Right ventricle myocardium superior (tissue), 1 donor: ENCODE data around the gene SLC17A9. TPM values are rescaled to one million over a fixed set of nuclear protein-coding genes. Genes with fewer than 3 reads are reported as not detected.

Experiments
- ATAC-seq: fragments of 200-7000 bp; cut with Tn5 transposase; one replicate; pipeline ENCODE4 v1.9.1; 2020; ENCODE audit warnings: mild to moderate bottlenecking; ENCODE audit not compliant: poor library complexity
- DNase-seq: peaks from one replicate; pipeline ENCODE4 v3.0.0-alpha.2; 2020
- intact Hi-C: fragments of 100-400 bp; cut with DNase I; formaldehyde crosslinking; loops from one replicate; pipeline ENCODE4 v1.11.2; 2022
- total RNA-seq: library from RNA; stranded (reverse); fragmentation: NEBNext Ultra II Directional; extraction: Animal tissue kit (Norgen Biotek cat#: 25700); gene quantifications from one replicate; pipeline ENCODE4 v1.2.1, GENCODE V29; 2021
- donor health status: DM: no; HTN: yes; CAD: no; lungs with severe emphysema.

SLC17A9 gene
- total RNA-seq, 1 donor from 2014 or later = 0.73 TPM

GRCh38 chr20:62962221-62962879, 9.8 kb downstream of the SLC17A9 start:
- no peak for ATAC-seq
- intact Hi-C loops = no loop called here
- no peak for DNase-seq

- no peak for DNase-seq
- no peak for ATAC-seq
Observed at GRCh38 chr20:62962891-62963613, 10.5 kb downstream of the SLC17A9 start.

DNA sequence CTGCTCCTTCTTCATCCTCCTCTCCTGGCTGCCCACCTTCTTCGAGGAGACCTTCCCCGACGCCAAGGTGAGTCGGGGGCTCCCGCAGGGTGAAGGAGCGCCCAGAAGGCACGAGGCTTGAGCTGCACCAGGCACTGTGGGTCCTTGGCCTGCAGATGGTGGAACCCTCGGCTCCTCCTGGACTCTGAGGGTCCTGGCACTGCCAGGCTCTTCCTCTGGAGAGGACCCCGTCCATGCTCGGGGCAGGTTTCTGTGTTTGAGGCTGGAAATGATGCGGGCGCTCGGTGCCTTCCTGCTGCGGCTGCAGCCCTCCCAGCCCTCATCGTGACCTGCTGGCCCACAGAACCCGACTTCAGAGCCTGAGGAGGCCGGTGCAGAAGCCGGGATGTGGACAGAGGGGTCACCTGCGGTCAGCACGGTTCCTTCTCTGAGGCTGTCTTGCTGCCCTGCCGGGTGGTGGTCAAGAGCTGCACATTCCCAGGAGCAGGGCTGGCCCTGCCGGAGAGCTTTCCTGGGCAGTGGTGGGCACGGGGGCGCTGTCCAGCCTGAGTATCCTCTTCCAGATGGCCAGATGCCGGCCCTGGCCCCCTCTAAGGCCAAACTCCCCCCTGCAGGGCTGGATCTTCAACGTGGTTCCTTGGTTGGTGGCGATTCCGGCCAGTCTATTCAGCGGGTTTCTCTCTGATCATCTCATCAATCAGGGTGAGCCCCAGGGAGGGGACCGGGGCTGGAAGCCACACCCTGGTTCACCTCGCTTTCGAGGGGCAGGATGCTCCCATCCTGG, 11.3 kb downstream of the SLC17A9 start:
- intact Hi-C loops = no loop called here
- no peak for DNase-seq
- no peak for ATAC-seq

More at GRCh38 chr20:62962891-62963613, 10.5 kb downstream of the SLC17A9 start:
- intact Hi-C loops = no loop called here

DNA sequence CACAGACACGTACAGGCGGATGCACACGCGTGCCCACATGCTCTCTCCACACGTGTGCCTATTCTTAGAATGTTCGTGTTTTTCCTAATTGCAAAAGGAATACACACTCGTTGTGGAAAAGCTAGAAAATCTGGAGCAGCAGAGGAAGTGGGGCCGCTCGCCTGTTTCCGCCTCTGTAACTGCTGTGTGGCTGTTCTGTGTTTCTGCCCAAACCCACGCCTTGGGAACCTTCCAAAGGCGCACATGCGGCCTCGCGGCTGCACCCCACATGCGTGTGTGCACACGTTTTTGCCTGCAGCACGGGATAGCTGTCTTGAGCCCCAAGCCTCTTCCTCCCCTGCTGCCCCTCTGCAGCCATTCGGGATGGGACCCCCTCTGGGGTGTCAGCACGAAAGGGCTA, 12.2 kb downstream of the SLC17A9 start:
- intact Hi-C loops = no loop called here
- ATAC-seq (no peak), DNase-seq (no peak)

- DNase-seq = no peak
- intact Hi-C loops = no loop called here
- no peak for ATAC-seq
Observed at GRCh38 chr20:62965363-62965771, 12.9 kb downstream of the SLC17A9 start.

DNA sequence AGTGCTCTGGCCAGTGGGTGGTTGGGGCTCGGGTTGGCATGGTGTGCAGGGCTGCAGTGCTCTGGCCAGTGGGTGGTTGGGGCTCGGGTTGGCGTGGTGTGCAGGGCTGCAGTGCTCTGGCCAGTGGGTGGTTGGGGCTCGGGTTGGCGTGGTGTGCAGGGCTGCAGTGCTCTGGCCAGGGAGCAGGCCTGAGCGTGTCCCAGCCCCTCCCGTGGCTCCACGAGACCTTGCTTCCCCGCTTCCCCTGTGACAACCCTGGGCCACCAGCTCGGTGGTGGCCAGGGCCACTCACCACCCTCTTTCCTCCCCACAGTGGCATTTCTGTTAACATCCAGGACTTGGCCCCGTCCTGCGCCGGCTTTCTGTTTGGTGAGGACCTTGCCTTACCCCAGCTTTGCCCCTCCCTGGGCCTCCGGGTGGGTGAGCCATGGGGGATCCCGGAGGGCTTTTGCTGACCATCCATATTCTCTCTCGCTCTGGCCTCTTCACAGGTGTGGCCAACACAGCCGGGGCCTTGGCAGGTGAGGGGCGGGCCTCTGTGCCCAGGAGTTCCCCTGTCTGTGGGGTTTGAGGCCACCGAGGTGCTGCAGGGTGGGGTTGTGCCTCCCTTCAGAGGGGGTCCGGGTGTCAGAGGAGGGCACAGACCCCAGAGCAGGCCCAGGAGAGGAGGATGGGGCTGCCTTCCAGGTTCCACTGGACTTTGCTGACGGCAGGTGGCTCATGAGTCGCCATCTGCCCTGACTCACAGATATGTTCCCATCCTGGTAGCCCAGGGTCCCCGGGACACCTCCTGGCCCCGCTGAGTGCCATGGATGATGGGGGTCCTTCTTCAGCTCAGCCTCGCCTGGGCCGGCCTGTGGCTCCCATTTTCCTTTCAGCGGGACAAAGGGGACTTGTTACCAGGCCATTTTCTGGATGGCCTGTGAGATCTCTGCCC, 14.0 kb downstream of the SLC17A9 start:
- intact Hi-C loops = no loop called here
- ATAC-seq = no peak
- DNase-seq = no peak

- intact Hi-C loops = no loop called here
- DNase-seq (no peak), ATAC-seq (no peak)
Observed at GRCh38 chr20:62967149-62967501, 14.6 kb downstream of the SLC17A9 start.

- DNase-seq (no peak), ATAC-seq (no peak)
Observed at GRCh38 chr20:62967628-62968351, 15.3 kb downstream of the SLC17A9 start.

DNA sequence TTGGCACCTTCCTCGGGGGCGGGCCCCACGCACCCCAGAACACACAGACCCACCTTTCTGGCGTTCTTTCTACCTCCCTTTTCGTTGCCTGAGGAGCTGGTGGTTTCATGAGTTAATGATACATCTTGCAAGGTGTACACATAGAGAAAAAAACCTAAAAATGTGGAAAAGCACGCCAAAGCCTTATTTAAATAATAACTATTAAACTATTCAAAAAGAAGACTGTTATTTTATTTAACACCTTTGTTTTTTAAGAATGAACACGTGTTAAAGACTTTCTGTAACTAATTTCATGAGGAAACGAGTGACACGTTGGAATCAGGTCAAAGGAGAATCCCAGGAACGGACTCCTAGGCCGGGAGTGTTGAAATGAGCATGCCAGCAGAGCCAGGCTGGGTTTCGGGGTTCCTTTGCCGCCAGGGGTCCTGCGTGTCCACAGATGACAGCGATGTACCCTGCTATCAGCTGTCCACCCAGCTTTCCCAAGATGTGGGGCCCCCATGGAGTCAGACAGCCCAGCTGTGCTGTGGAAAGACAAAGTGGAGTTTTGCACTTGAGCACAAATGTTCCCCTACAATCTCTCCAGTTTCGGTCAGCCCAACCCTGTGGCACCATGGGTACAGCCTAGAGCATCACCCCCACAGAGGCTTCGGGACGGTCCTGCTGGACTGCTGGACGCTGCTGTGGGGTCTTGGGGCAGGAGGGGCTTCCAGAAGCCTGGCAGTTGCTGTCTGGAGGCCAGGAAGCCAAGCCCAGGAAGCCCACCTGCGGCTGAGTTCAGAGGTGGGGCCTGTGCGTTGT, 16.1 kb downstream of the SLC17A9 start:
- intact Hi-C loops = no loop called here
- no peak for ATAC-seq

More at GRCh38 chr20:62967628-62968351, 15.3 kb downstream of the SLC17A9 start:
- intact Hi-C loops = no loop called here

GRCh38 chr20:62969179-62969760, 16.8 kb downstream of the SLC17A9 start:
- intact Hi-C loops = no loop called here
- ATAC-seq (no peak), DNase-seq (no peak)

More for the DNA sequence above, 16.1 kb downstream of the SLC17A9 start:
- no peak for DNase-seq

GRCh38 chr20:62969939-62970306, 17.4 kb downstream of the SLC17A9 start:
- intact Hi-C loops = no loop called here
- ATAC-seq (no peak), DNase-seq (no peak)

DNA sequence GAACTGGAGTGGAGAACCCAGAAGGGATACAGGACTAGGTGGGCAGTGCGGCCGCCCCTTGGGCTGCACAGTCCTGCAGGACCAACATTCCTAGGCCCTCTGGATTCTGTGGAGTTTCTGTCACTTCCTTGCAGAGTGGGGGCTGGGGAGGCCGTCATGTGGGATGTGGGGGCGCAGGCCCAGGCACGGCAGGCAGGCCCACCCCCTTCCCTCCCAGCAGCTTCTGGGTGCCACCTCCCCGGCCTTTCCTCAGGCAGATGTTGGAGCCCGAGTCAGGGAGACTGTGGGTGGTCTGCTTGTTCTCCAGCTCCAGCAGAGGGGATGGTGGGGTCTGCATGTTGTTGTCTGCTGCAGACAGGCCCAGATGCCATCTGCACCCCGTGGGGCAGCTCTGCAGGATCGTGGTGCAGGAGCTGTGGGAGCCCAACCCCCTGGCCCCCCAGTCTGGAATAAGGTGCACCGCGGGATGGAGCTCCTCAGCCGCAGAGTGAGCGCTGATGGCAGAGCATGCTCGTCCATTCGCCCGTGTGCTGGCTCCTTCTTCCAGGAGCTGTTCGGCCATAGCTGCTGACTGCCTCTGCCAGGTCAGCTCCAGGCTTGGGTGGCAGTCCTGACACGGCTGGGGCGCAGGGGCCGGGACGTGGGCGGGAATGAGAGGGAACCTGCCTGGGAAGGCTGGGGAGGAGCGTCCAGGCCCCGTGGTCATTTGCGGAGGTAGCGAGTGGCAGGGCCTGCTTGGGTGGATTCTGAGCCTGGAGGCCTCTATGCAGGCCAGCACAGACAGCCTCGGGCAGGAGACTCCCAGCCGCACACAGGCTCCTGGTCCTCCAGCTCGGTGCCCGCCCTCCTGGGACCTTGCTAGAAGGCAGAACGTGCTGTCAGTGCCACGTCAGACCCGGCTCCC, 18.1 kb downstream of the SLC17A9 start:
- intact Hi-C loops = no loop called here
- DNase-seq (no peak), ATAC-seq (no peak)

DNA sequence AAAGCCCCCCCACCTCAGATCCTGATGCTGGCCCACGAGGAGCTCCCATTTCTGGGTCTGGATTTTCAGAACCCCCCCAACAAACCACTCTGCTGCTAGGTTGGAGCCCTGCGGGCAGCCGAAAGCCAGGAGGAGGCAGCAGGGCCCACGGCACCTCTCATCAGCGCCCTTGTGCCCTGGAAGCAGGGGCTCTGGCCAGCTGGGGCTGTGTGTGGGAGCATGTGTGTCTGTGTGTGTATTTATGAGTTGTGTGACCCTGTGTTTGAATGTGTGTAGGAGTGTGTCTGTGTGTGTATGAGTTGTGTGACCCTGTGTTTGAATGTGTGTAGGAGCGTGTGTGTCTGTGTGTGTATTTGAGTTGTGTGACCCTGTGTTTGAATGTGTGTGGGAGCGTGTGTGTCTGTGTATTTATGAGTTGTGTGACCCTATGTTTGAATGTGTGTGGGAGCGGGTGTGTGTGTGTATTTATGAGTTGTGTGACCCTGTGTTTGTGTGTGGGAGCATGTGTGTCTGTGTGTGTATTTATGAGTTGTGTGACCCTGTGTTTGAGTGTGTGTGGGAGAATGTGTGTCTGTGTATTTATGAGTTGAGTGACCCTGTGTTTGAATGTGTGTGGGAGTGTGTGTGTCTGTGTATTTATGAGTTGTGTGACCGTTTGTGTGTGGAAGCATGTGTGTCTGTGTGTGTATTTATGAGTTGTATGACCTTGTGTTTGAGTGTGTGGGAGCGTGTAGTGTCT, 18.9 kb downstream of the SLC17A9 start:
- ATAC-seq = no peak
- intact Hi-C loops = no loop called here
- no peak for DNase-seq

DNA sequence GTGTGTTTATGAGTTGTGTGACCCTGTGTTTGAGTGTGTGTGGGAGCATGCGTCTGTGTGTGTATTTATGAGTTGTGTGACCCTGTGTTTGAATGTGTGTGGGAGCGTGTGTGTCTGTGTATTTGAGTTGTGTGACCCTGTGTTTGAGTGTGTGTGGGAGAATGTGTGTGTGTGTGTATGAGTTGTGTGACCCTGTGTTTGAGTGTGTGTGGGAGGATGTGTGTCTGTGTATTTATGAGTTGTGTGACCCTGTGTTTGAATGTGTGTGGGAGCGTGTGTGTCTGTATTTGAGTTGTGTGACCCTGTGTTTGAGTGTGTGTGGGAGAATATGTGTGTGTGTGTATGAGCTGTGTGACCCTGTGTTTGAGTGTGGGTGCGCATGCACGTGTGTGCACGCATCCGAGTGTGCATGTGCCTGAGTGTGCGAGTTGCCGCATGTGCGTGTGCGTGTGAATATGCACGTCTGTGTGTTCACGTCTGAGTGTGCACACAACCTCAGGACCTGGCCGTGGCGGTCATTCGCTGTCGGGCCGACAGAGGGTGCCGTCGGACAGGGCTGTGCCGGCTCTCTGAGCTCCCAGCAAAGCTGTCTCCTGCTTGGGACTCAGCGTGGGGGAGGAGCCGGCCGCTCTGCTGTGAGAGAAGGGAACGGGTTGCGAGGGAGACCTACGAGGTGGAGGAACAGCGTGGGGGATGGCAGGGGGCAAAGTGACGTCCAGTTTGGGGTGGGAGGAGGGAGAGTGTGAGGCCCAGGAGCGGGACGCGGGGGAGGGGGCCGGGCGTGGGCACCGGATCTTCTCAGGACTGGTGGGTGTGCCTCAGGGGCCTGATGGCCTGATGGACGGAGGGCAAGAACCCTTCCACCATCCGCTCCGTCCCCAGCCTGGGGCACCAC, 19.7 kb downstream of the SLC17A9 start:
- intact Hi-C loops = no loop called here
- ATAC-seq = peak; percentile 95
- peak; percentile 91 for DNase-seq
